Upper lobe of left lung (tissue), 4 donors: ENCODE measurements around the gene MRPL33.

Source experiments
- CTCF ChIP-seq, 6 experiments: fragments of 450-650 bp in 4 of 6; fragments of 200-600 bp in 2 of 6; sonication (generic) in 2 of 6; IDR thresholded peaks; one replicate each; pipeline ENCODE4 v1.5.1; 2016 to 2019; ENCODE audit warnings: antibody characterized with exemption in 6 of 6
- EP300 ChIP-seq, 4 donors: sonication (generic); formaldehyde crosslinking; IDR thresholded peaks; one replicate each; pipeline ENCODE4 v1.5.1; 2017; ENCODE audit warnings: antibody characterized with exemption in 4 of 4, control low read depth in 2 of 4
- POLR2A ChIP-seq, 4 donors: fragments of 450-650 bp; IDR thresholded peaks; one replicate each; pipeline ENCODE4 v1.5.1; 2016 to 2017; ENCODE audit warnings: antibody characterized with exemption in 4 of 4, mild to moderate bottlenecking in 2 of 4
- POLR2AphosphoS5 ChIP-seq, 2 donors: sonication (generic); formaldehyde crosslinking; IDR thresholded peaks; one replicate each; pipeline ENCODE4 v1.5.1; 2017; ENCODE audit warnings: antibody characterized with exemption in 2 of 2

- TF ChIP-seq POLR2AphosphoS5 (IDR thresholded peaks at IDR 0.05) (no peak), CTCF (IDR thresholded peaks at IDR 0.05) (no peak), POLR2A (IDR thresholded peaks at IDR 0.05) (no peak), EP300 (IDR thresholded peaks at IDR 0.05) (no peak)
Measured at GRCh38 chr2:27790796-27791195, 19.3 kb downstream of the MRPL33 start.
